HCT116 (cell line): Measurements from ENCODE around the gene FYCO1. TPM values are rescaled to one million over a fixed set of nuclear protein-coding genes. Genes with fewer than 3 reads are reported as not detected.

ENCODE experiments used
- ATAC-seq: fragments of 200-7000 bp; cut with Tn5 transposase; 2 replicates; pipeline ENCODE4 v1.9.1; 2020; ENCODE audit warnings: mild to moderate bottlenecking, moderate library complexity
- BruUV-seq: library from RNA; stranded (reverse); fragments of 400-500 nt; replicated peaks from 2 replicates; lab custom pipeline; 2021; lab: Mats Ljungman, UMichigan
- CTCF ChIA-PET: fragments of 300-600 bp; sonication (Branson Sonifier 250); formaldehyde crosslinking; loops from one replicate; lab custom pipeline; 2021; ENCODE audit warnings: antibody characterized with exemption; lab: Charles Lee
- POLR2A ChIA-PET: fragments of 300-600, 350-600 bp; sonication (Branson Sonifier 250); formaldehyde crosslinking; loops from one replicate; lab custom pipeline; 2021; ENCODE audit warnings: antibody characterized with exemption; lab: Charles Lee
- RAD21 ChIA-PET, 2 experiments: fragments of 300-600 bp; sonication (Branson Sonifier 250); formaldehyde crosslinking; loops; one replicate each; lab custom pipeline; 2023; ENCODE audit warnings: low total read pairs in 2 of 2; ENCODE audit not compliant: uncharacterized antibody in 2 of 2, unreplicated experiment in 2 of 2, low non-redundant PET in 1 of 2; lab: Charles Lee
- DNase-seq: peaks from one replicate; pipeline ENCODE4 v3.0.0-alpha.2; 2010; ENCODE audit warnings: low read depth, low spot score
- H2AFZ ChIP-seq: fragments of 200-600 bp; shearing (Covaris generic), sonication (generic); 2 replicates; pipeline ENCODE4 v1.6.1; 2017; ENCODE audit warnings: low read depth, mixed run types, mixed read lengths, antibody characterized with exemption, low read length; ENCODE audit not compliant: poor library complexity, severe bottlenecking
- H3K27ac ChIP-seq: 2 replicates; pipeline ENCODE4 v1.5.1; 2012; ENCODE audit warnings: low read depth, low read length
- H3K27me3 ChIP-seq: fragments of 200-600 bp; sonication (generic); 2 replicates; pipeline ENCODE4 v1.6.1; 2016; ENCODE audit warnings: mixed run types, low read length, mixed read lengths; ENCODE audit not compliant: insufficient read depth
- H3K36me3 ChIP-seq, 2 experiments: fragments of 200-500 bp in 1 of 2; fragments of 200-600 bp in 1 of 2; sonication (Bioruptor generic) in 1 of 2; sonication (generic) in 1 of 2; 2 replicates each; pipeline versions ENCODE4 v1.5.1 to v1.6.1; 2014 to 2016; ENCODE audit warnings: low read length in 2 of 2, inconsistent platforms in 1 of 2, mixed read lengths in 1 of 2, mixed run types in 1 of 2; ENCODE audit not compliant: insufficient read depth in 2 of 2, control insufficient read depth in 1 of 2
- H3K4me1 ChIP-seq, 2 experiments: fragments of 200-600 bp in 1 of 2; sonication (generic) in 1 of 2; 2 replicates each; pipeline versions ENCODE4 v1.5.1 to v1.6.1; 2012 to 2017; ENCODE audit warnings: low read length in 2 of 2, inconsistent platforms in 1 of 2, mild to moderate bottlenecking in 1 of 2, mixed read lengths in 1 of 2, mixed run types in 1 of 2, moderate library complexity in 1 of 2; ENCODE audit not compliant: insufficient read depth in 2 of 2, control insufficient read depth in 1 of 2
- H3K4me2 ChIP-seq: fragments of 200-600 bp; sonication (generic); 2 replicates; pipeline ENCODE4 v1.6.1; 2017; ENCODE audit warnings: mixed run types, low read length, mixed read lengths
- H3K4me3 ChIP-seq, 2 experiments: fragments of 200-600 bp in 1 of 2; sonication (generic) in 1 of 2; replicated peaks in 1 of 2; 2 replicates each; pipeline ENCODE4 v1.5.1; 2011 to 2016; ENCODE audit warnings: low read length in 2 of 2, control low read depth in 1 of 2, low read depth in 1 of 2, mild to moderate bottlenecking in 1 of 2, mixed read lengths in 1 of 2, mixed run types in 1 of 2
- H3K79me2 ChIP-seq: fragments of 200-600 bp; sonication (generic); 2 replicates; pipeline ENCODE4 v1.6.1; 2017; ENCODE audit warnings: mild to moderate bottlenecking, mixed run types, low read length, moderate library complexity, mixed read lengths; ENCODE audit not compliant: insufficient read depth
- H3K9ac ChIP-seq: fragments of 200-600 bp; sonication (generic); 2 replicates; pipeline ENCODE4 v1.6.1; 2016; ENCODE audit warnings: low read length, mixed read lengths
- H3K9me2 ChIP-seq: fragments of 200-600 bp; sonication (generic), shearing (Covaris generic); 2 replicates; pipeline ENCODE4 v1.6.1; 2017; ENCODE audit warnings: mixed run types, mild to moderate bottlenecking, moderate library complexity; ENCODE audit not compliant: insufficient read depth
- H3K9me3 ChIP-seq, 2 experiments: fragments of 200-500 bp in 1 of 2; fragments of 200-600 bp in 1 of 2; sonication (Bioruptor generic) in 1 of 2; sonication (generic) in 1 of 2; 2 replicates each; pipeline ENCODE4 v1.6.1; 2014 to 2017; ENCODE audit warnings: low read length in 2 of 2, mixed read lengths in 2 of 2, inconsistent platforms in 1 of 2, low read depth in 1 of 2, mild to moderate bottlenecking in 1 of 2, mixed run types in 1 of 2, moderate library complexity in 1 of 2; ENCODE audit not compliant: control insufficient read depth in 1 of 2, insufficient read depth in 1 of 2
- H4K20me1 ChIP-seq: fragments of 200-600 bp; sonication (generic), shearing (Covaris generic); 2 replicates; pipeline ENCODE4 v1.6.1; 2017; ENCODE audit warnings: mixed run types, mild to moderate bottlenecking, moderate library complexity; ENCODE audit not compliant: insufficient read depth
- CEBPB ChIP-seq: IDR thresholded peaks from 2 replicates; pipeline ENCODE4 v1.6.1; 2012; ENCODE audit warnings: low read depth
- CTCF ChIP-seq, 3 experiments: fragments of 200-600 bp in 1 of 3; sonication (generic) in 1 of 3; IDR thresholded peaks in 2 of 3; conservative IDR thresholded peaks in 1 of 3; 2 replicates each; pipeline ENCODE4 v1.5.1; 2012 to 2017; ENCODE audit warnings: low read depth in 2 of 3, low read length in 2 of 3, antibody characterized with exemption in 1 of 3, borderline replicate concordance in 1 of 3, control low read depth in 1 of 3, mild to moderate bottlenecking in 1 of 3, mixed read lengths in 1 of 3, mixed run types in 1 of 3, moderate library complexity in 1 of 3; ENCODE audit not compliant: insufficient read depth in 1 of 3
- ELF1 ChIP-seq: IDR thresholded peaks from 2 replicates; pipeline ENCODE4 v1.6.1; 2012; ENCODE audit warnings: low read depth, borderline replicate concordance
- EZH2 ChIP-seq: fragments of 200-600 bp; sonication (generic); IDR thresholded peaks from 2 replicates; pipeline ENCODE4 v1.6.1; 2017; ENCODE audit warnings: antibody characterized with exemption, mixed run types
- EZH2phosphoT487 ChIP-seq: fragments of 200-600 bp; IDR thresholded peaks from 2 replicates; pipeline ENCODE4 v1.6.1; 2018; ENCODE audit warnings: antibody characterized with exemption, borderline replicate concordance
- MAX ChIP-seq: IDR thresholded peaks from 2 replicates; pipeline ENCODE4 v1.6.1; 2012
- POLR2A ChIP-seq: IDR thresholded peaks from 2 replicates; pipeline ENCODE4 v1.7.0; 2011; ENCODE audit warnings: borderline replicate concordance; ENCODE audit not compliant: insufficient read depth, insufficient read length; ENCODE audit errors: extremely low read depth
- SRF ChIP-seq: IDR thresholded peaks from 2 replicates; pipeline ENCODE4 v1.6.1; 2012; ENCODE audit warnings: low read depth
- ZNF274 ChIP-seq: fragments of 200-500 bp; sonication (Bioruptor generic); IDR thresholded peaks from 2 replicates; pipeline ENCODE4 v1.6.1; 2014; ENCODE audit warnings: mild to moderate bottlenecking, low read depth, low read length, inconsistent platforms
- intact Hi-C: fragments of 100-400 bp; cut with micrococcal nuclease; formaldehyde crosslinking; loops from 2 replicates; pipeline ENCODE4 v1.10.0; 2022
- total RNA-seq: library from RNA; stranded (reverse); gene quantifications from one replicate; pipeline ENCODE4 v1.2.1, GENCODE V29; 2021; ENCODE audit not compliant: unreplicated experiment

FYCO1 gene
- total RNA-seq, 1 experiment from 2014 or later = 15.8 TPM

GRCh38 chr3:45967724-45968123 is 27.9 kb downstream of the FYCO1 start:
- H3K9ac ChIP-seq = no peak overlapping the region
- ATAC-seq (no peak), DNase-seq (no peak)
- peaks cover 0 to 11% of the 10 kb centered on the region in 2 experiments for H3K36me3 ChIP-seq
- TF ChIP-seq ZNF274 (no peak), CEBPB (no peak), POLR2A (no peak), SRF (no peak), EZH2 (no peak), CTCF (IDR thresholded peaks at IDR 0.05 in 2 of 3, conservative IDR thresholded peaks at IDR 0.05 in 1 of 3; ENCODE audit: borderline replicate concordance in 1 of 3, insufficient read depth in 1 of 3, low read depth in 2 of 3, low read length in 2 of 3) (no peak), ELF1 (no peak), EZH2phosphoT487 (no peak), MAX (no peak)
- H3K27ac ChIP-seq = no peak overlapping the region
- H3K79me2 ChIP-seq = no peaks in the 10 kb centered on the region
- no peak overlapping the region for H3K4me3 ChIP-seq
- ChIA-PET RAD21 (no interaction called here), CTCF (no interaction called here), POLR2A (no interaction called here)
- H4K20me1 ChIP-seq = no peaks in the 10 kb centered on the region
- H3K27me3 ChIP-seq = no peaks in the 10 kb centered on the region
- BruUV-seq = no TSS peak
- H3K9me2 ChIP-seq = no peaks in the 10 kb centered on the region
- intact Hi-C loops = no loop called here
- H3K4me2 ChIP-seq = no peak overlapping the region
- H3K4me1 ChIP-seq = no peaks in the 10 kb centered on the region
- H3K9me3 ChIP-seq = no peaks in the 10 kb centered on the region
- H2AFZ ChIP-seq = no peak overlapping the region
